Activated naive CD4-positive, alpha-beta T cell treated with anti-CD3 and anti-CD28 coated beads, Interleukin-2, amount 50 U/mL, for 24 hours (primary cell): ENCODE results near the gene POTEG.
"Not testable (repeated sequence)": the region's sequence is repeated elsewhere in the genome, so short reads cannot be mapped to it uniquely, and the experiment has no call there.

Source experiments
- H3K27ac Mint-ChIP-seq: one replicate; pipeline ENCODE4 v1.8.0; 2021; ENCODE audit warnings: mild to moderate bottlenecking, mixed read lengths
- H3K27me3 Mint-ChIP-seq: one replicate; pipeline ENCODE4 v1.8.0; 2021; ENCODE audit warnings: mixed read lengths
- H3K36me3 Mint-ChIP-seq: one replicate; pipeline ENCODE4 v1.8.0; 2021; ENCODE audit warnings: mixed read lengths
- H3K4me1 Mint-ChIP-seq: one replicate; pipeline ENCODE4 v1.8.0; 2021; ENCODE audit warnings: mixed read lengths
- H3K4me3 Mint-ChIP-seq: one replicate; pipeline ENCODE4 v1.8.0; 2021; ENCODE audit warnings: mild to moderate bottlenecking, mixed read lengths
- H3K9me3 Mint-ChIP-seq: one replicate; pipeline ENCODE4 v1.8.0; 2021; ENCODE audit warnings: mixed read lengths

Gene POTEG

GRCh38 chr14:19434241-19434640 lies at the start of gene POTEG:
Gene POTEG (minus strand): TSS chr14:19434341. CDS start chr14:19434289, 52 bp downstream.
- not testable (repeated sequence) for H3K27ac Mint-ChIP-seq, H3K4me3 Mint-ChIP-seq, H3K9me3 Mint-ChIP-seq, H3K36me3 Mint-ChIP-seq, H3K27me3 Mint-ChIP-seq, H3K4me1 Mint-ChIP-seq

- not testable (repeated sequence) for H3K4me3 Mint-ChIP-seq, H3K4me1 Mint-ChIP-seq, H3K36me3 Mint-ChIP-seq, H3K9me3 Mint-ChIP-seq, H3K27ac Mint-ChIP-seq, H3K27me3 Mint-ChIP-seq
Observed at GRCh38 chr14:19482093-19482492, 48.0 kb upstream of the POTEG start.

- H3K27me3 Mint-ChIP-seq, H3K4me3 Mint-ChIP-seq, H3K4me1 Mint-ChIP-seq, H3K27ac Mint-ChIP-seq, H3K36me3 Mint-ChIP-seq, H3K9me3 Mint-ChIP-seq: not testable (repeated sequence)
Observed at GRCh38 chr14:19481421-19481820, 47.3 kb upstream of the POTEG start.

- H3K27me3 Mint-ChIP-seq, H3K27ac Mint-ChIP-seq, H3K9me3 Mint-ChIP-seq, H3K36me3 Mint-ChIP-seq, H3K4me3 Mint-ChIP-seq, H3K4me1 Mint-ChIP-seq: not testable (repeated sequence)
Observed at GRCh38 chr14:19480491-19480890, 46.4 kb upstream of the POTEG start.

GRCh38 chr14:19445761-19446160 lies 11.6 kb upstream of the POTEG start:
- not testable (repeated sequence) for H3K27ac Mint-ChIP-seq, H3K36me3 Mint-ChIP-seq, H3K4me1 Mint-ChIP-seq, H3K4me3 Mint-ChIP-seq, H3K9me3 Mint-ChIP-seq, H3K27me3 Mint-ChIP-seq

- not testable (repeated sequence) for H3K4me3 Mint-ChIP-seq, H3K27me3 Mint-ChIP-seq, H3K27ac Mint-ChIP-seq, H3K36me3 Mint-ChIP-seq, H3K9me3 Mint-ChIP-seq, H3K4me1 Mint-ChIP-seq
Observed at GRCh38 chr14:19439826-19440225, 5.7 kb upstream of the POTEG start.

- H3K36me3 Mint-ChIP-seq, H3K4me1 Mint-ChIP-seq, H3K27ac Mint-ChIP-seq, H3K9me3 Mint-ChIP-seq, H3K4me3 Mint-ChIP-seq, H3K27me3 Mint-ChIP-seq: not testable (repeated sequence)
Observed at GRCh38 chr14:19439219-19439618, 5.1 kb upstream of the POTEG start.

GRCh38 chr14:19437126-19437443 lies 2.9 kb upstream of the POTEG start:
- H3K4me1 Mint-ChIP-seq, H3K27ac Mint-ChIP-seq, H3K9me3 Mint-ChIP-seq: not testable (repeated sequence)

GRCh38 chr14:19436311-19437125 lies 2.4 kb upstream of the POTEG start:
- not testable (repeated sequence) for H3K9me3 Mint-ChIP-seq, H3K4me1 Mint-ChIP-seq, H3K27me3 Mint-ChIP-seq, H3K27ac Mint-ChIP-seq, H3K4me3 Mint-ChIP-seq, H3K36me3 Mint-ChIP-seq

More at GRCh38 chr14:19437126-19437443, 2.9 kb upstream of the POTEG start:
- not testable (repeated sequence) for H3K36me3 Mint-ChIP-seq, H3K27me3 Mint-ChIP-seq, H3K4me3 Mint-ChIP-seq

- H3K4me1 Mint-ChIP-seq, H3K36me3 Mint-ChIP-seq, H3K9me3 Mint-ChIP-seq, H3K4me3 Mint-ChIP-seq, H3K27me3 Mint-ChIP-seq, H3K27ac Mint-ChIP-seq: not testable (repeated sequence)
Observed at GRCh38 chr14:19435852-19436251, 1.7 kb upstream of the POTEG start.

- H3K27ac Mint-ChIP-seq, H3K4me3 Mint-ChIP-seq, H3K36me3 Mint-ChIP-seq, H3K9me3 Mint-ChIP-seq, H3K27me3 Mint-ChIP-seq, H3K4me1 Mint-ChIP-seq: not testable (repeated sequence)
Observed at GRCh38 chr14:19434891-19435290, 750 bp upstream of the POTEG start.

GRCh38 chr14:19433765-19434164 lies 376 bp downstream of the POTEG start:
- H3K27me3 Mint-ChIP-seq, H3K27ac Mint-ChIP-seq, H3K4me1 Mint-ChIP-seq, H3K4me3 Mint-ChIP-seq, H3K36me3 Mint-ChIP-seq, H3K9me3 Mint-ChIP-seq: not testable (repeated sequence)

GRCh38 chr14:19408519-19408918 lies 25.6 kb downstream of the POTEG start:
- H3K36me3 Mint-ChIP-seq, H3K9me3 Mint-ChIP-seq, H3K4me3 Mint-ChIP-seq, H3K27me3 Mint-ChIP-seq, H3K27ac Mint-ChIP-seq, H3K4me1 Mint-ChIP-seq: not testable (repeated sequence)

- not testable (repeated sequence) for H3K4me3 Mint-ChIP-seq, H3K9me3 Mint-ChIP-seq, H3K27ac Mint-ChIP-seq, H3K4me1 Mint-ChIP-seq, H3K36me3 Mint-ChIP-seq, H3K27me3 Mint-ChIP-seq
Observed at GRCh38 chr14:19402097-19402496, 32.0 kb downstream of the POTEG start.

- not testable (repeated sequence) for H3K9me3 Mint-ChIP-seq, H3K27me3 Mint-ChIP-seq, H3K4me3 Mint-ChIP-seq, H3K27ac Mint-ChIP-seq, H3K36me3 Mint-ChIP-seq, H3K4me1 Mint-ChIP-seq
Observed at GRCh38 chr14:19394727-19395126, 39.4 kb downstream of the POTEG start.

- H3K4me1 Mint-ChIP-seq, H3K9me3 Mint-ChIP-seq, H3K36me3 Mint-ChIP-seq, H3K4me3 Mint-ChIP-seq, H3K27me3 Mint-ChIP-seq, H3K27ac Mint-ChIP-seq: not testable (repeated sequence)
Observed at GRCh38 chr14:19390230-19390629, 43.9 kb downstream of the POTEG start.

GRCh38 chr14:19388741-19389140 lies 45.4 kb downstream of the POTEG start:
- H3K36me3 Mint-ChIP-seq, H3K4me1 Mint-ChIP-seq, H3K27me3 Mint-ChIP-seq, H3K27ac Mint-ChIP-seq, H3K4me3 Mint-ChIP-seq, H3K9me3 Mint-ChIP-seq: not testable (repeated sequence)

- H3K4me3 Mint-ChIP-seq, H3K4me1 Mint-ChIP-seq, H3K9me3 Mint-ChIP-seq, H3K27me3 Mint-ChIP-seq, H3K27ac Mint-ChIP-seq, H3K36me3 Mint-ChIP-seq: not testable (repeated sequence)
Observed at GRCh38 chr14:19386996-19387395, 47.1 kb downstream of the POTEG start.
